A673 (cell line): ENCODE measurements around the gene DIP2C.
"Not testable (repeated sequence)": the region's sequence is repeated elsewhere in the genome, so short reads cannot be mapped to it uniquely, and the experiment has no call there.

Experiments used
- EZH2 ChIP-seq: fragments of 200-600 bp; sonication (generic); IDR thresholded peaks from 2 replicates; pipeline ENCODE4 v1.6.1; 2017; ENCODE audit warnings: borderline replicate concordance, low read depth, mild to moderate bottlenecking, mixed read lengths, antibody characterized with exemption, low read length; ENCODE audit not compliant: poor library complexity, severe bottlenecking
- TF ChIP-seq, protein P1 (sequence below): fragments of 300-800, 200-600 bp; sonication (generic); conservative IDR thresholded peaks from 2 replicates; pipeline ENCODE4 v1.5.1; 2017; ENCODE audit warnings: low read depth, mild to moderate bottlenecking, antibody characterized with exemption, low read length, moderate library complexity, mixed read lengths

DNA sequence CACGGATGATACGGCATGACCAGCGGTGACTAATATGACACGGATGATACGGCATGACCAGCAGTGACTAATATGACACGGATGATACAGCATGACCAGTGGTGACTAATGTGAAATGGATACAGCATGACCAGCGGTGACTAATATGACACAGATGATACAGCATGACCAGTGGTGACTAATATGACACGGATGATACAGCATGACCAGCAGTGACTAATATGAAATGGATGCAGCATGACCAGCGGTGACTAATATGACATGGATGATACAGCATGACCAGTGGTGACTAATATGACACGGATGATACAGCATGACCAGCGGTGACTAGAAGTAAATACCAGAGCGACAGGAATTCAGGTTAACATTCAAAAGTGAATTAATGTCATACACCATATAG lies 264.1 kb downstream of the DIP2C start:
- TF ChIP-seq, protein P1, sequence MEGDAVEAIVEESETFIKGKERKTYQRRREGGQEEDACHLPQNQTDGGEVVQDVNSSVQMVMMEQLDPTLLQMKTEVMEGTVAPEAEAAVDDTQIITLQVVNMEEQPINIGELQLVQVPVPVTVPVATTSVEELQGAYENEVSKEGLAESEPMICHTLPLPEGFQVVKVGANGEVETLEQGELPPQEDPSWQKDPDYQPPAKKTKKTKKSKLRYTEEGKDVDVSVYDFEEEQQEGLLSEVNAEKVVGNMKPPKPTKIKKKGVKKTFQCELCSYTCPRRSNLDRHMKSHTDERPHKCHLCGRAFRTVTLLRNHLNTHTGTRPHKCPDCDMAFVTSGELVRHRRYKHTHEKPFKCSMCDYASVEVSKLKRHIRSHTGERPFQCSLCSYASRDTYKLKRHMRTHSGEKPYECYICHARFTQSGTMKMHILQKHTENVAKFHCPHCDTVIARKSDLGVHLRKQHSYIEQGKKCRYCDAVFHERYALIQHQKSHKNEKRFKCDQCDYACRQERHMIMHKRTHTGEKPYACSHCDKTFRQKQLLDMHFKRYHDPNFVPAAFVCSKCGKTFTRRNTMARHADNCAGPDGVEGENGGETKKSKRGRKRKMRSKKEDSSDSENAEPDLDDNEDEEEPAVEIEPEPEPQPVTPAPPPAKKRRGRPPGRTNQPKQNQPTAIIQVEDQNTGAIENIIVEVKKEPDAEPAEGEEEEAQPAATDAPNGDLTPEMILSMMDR = not testable (repeated sequence)
- not testable (repeated sequence) for TF ChIP-seq EZH2
